Stimulated activated CD8-positive, alpha-beta memory T cell treated with anti-CD3 and anti-CD28 coated beads, Interleukin-4, amount 100 ng/mL, for 4 hours (primary cell): Measurements from ENCODE around the gene PTPN3.
"Not testable (repeated sequence)": the region's sequence is repeated elsewhere in the genome, so short reads cannot be mapped to it uniquely, and the experiment has no call there.

ENCODE experiments used
- DNase-seq, 2 donors: peaks; one replicate each; pipeline ENCODE4 v3.0.0-alpha.2; 2020; ENCODE audit warnings: low read depth in 2 of 2, low spot score in 1 of 2

PTPN3 gene

GRCh38 chr9:109349421-109349846, 148.7 kb downstream of the PTPN3 start:
- DNase-seq, result no peak

DNA sequence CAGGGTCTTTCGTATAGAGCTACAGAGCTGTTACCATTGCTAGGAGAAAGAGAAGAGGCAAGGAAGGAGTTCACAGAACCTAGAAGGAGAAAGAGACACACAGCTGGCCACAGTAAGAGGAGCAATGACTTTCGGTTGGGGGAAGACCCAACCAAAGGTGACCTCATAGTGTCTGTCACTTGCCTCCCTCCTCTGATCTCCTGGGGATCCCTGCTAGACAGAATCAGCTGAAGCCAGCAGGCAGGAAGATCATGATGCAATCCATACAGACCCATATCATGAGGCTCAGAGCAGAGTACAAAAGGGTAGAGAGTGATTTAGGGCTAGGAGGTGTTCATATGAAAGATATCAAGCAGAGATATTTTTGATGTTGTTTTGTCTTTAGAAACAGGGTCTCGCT, 151.2 kb downstream of the PTPN3 start:
- DNase-seq, result no peak

- no peak for DNase-seq
Observed at GRCh38 chr9:109344866-109345265, 153.2 kb downstream of the PTPN3 start.

DNA sequence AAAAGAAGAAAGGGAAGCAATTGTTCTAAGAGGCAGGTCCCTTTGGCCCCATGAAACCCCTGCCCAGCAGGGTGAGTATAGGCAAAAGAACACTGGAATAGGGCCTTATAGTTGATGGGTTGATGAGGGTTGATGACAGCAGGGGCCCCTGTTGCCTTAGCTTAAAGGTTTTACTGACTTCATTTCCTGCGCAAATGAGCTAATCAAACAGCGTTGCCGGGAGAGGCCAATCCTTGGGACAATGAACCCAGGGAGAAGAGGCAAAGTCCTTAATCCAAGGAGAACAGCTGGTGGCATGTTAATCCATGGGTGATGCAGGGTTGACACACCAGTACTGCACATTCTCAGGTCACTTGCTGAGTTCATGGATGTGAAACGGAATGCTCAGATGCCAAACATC, 155.2 kb downstream of the PTPN3 start:
- no peak for DNase-seq

DNA sequence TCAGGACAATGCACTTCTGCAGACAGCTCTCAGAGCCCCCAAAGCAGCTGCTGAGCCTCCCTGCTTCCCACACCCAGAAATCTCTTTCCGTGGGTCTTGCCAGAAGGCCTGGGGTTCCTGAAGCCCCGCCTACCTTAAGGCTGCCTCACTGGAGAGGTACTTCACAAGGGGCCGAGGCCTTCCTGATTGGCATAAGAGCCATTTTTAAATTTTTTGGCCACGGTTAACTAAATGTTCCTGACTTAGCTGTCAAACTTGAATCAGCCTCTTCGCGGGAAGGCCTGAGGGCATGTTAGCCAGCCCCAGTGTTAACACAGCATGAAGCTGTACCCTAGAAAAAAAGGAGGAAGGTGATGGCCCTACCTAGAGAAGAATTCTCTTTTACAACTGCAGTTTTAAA, 156.5 kb downstream of the PTPN3 start:
- no peak for DNase-seq

- not testable (repeated sequence) for DNase-seq
Observed at GRCh38 chr9:109340979-109341378, 157.1 kb downstream of the PTPN3 start.

- DNase-seq, result no peak
Observed at GRCh38 chr9:109336409-109336808, 161.7 kb downstream of the PTPN3 start.

DNA sequence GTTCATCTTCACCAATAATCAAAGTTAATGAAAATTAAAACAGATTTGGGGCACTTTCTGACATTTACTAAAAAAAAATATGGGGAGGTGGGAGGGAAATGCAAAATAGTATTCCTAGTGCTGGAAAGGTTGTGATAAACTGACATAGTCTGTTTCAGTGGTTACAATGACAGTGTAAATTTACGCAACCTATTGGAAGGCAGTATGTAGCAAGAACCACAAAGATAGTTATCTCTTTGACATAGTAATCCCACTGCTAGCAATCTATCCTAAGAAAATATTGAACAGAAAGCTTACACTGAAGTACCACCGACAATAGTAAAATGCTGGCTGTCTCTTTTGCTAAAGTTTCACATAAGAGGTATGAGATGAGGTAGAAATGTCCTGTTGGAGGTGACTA, 162.2 kb downstream of the PTPN3 start:
- DNase-seq, result no peak

DNA sequence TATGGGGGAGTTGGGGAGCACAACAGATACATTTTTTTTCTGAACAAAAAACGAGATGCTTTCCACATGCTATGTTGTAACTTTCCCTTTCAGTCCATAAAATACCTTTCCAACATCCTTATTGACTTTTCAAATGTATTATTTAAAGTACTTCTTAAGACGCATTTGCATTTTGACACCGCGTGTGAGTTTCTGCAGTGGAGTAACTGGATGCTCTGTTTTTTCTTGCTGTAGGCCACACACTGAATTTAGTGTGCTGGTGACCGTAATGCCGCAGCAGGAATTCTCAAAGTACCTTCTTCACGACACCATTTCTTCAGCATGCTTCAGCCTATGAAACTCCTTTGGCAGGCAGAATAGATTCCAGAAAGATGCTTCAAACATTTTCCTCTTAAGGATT, 163.0 kb downstream of the PTPN3 start:
- DNase-seq, result no peak

- DNase-seq, result no peak
Observed at GRCh38 chr9:109331353-109331752, 166.8 kb downstream of the PTPN3 start.

GRCh38 chr9:109329638-109330258, 168.4 kb downstream of the PTPN3 start:
- DNase-seq, result no peak

DNA sequence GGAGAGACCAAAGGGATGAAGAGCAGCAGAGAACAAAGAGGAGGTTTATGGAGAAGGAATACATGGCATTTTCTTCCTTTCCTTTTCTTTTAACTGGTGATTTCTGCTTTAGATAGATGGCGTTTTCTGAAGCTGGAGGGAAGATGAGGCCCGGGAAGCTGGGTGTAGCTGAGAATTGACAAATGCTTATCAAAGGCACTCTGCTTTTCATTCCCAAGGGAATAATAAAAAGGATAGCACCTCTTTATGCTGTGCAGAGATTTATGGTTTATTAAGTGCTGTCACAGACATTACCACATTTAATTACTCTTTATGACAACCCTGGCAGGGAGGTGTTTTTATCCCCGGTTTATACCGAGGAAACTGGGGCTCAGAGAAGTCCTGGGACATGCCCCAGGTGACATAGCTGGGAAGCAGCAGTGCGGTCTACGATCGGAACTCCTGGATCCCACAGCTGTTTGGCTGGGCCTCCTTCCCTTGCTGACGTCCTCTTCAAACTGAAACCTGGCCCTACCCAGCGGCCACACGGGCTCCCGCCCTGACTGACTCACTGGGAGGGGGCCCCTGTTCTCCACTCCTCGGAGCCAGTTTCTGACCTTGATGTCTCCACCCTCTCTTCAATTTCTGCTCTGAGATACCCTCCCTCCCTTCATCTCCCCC, 169.0 kb downstream of the PTPN3 start:
- no peak for DNase-seq
